ENCODE measurements around the gene TMEM39B.
"Not testable (repeated sequence)": the region's sequence is repeated elsewhere in the genome, so short reads cannot be mapped to it uniquely, and the experiment has no call there.

Gene TMEM39B

GRCh38 chr1:32071758-32072621 is 749 bp upstream of the TMEM39B start:
- no peak for DNase-seq

GRCh38 chr1:32073299-32074229 is 825 bp downstream of the TMEM39B start:
- no peak for DNase-seq

GRCh38 chr1:32074841-32075240 is 2.1 kb downstream of the TMEM39B start:
- DNase-seq, result no peak

GRCh38 chr1:32077451-32077850 is 4.7 kb downstream of the TMEM39B start:
- no peak for DNase-seq

- no peak for DNase-seq
Measured at GRCh38 chr1:32082022-32082421, 9.3 kb downstream of the TMEM39B start.

- DNase-seq, result not testable (repeated sequence)
Measured at GRCh38 chr1:32086381-32086780, 13.6 kb downstream of the TMEM39B start.

GRCh38 chr1:32091176-32091575 is 18.4 kb downstream of the TMEM39B start:
- DNase-seq, result no peak

GRCh38 chr1:32091591-32091990 is 18.9 kb downstream of the TMEM39B start:
- DNase-seq, result no peak

GRCh38 chr1:32094746-32095521 is 22.2 kb downstream of the TMEM39B start:
- no peak for DNase-seq

GRCh38 chr1:32099426-32099825 is 26.7 kb downstream of the TMEM39B start:
- DNase-seq, result no peak

- DNase-seq, result no peak
Measured at GRCh38 chr1:32100359-32100758, 27.6 kb downstream of the TMEM39B start.

GRCh38 chr1:32100807-32101708 is 28.3 kb downstream of the TMEM39B start:
- no peak for DNase-seq

- no peak for DNase-seq
Measured at GRCh38 chr1:32104127-32104526, 31.4 kb downstream of the TMEM39B start.

- no peak for DNase-seq
Measured at GRCh38 chr1:32105338-32105737, 32.6 kb downstream of the TMEM39B start.

- no peak for DNase-seq
Measured at GRCh38 chr1:32106663-32107275, 34.0 kb downstream of the TMEM39B start.

GRCh38 chr1:32107742-32108661 is 35.3 kb downstream of the TMEM39B start, which contains the start of gene KPNA6:
KPNA6 (plus strand) TSS chr1:32108056; CDS start chr1:32108131, 75 bp downstream.
- peak; percentile 84 for DNase-seq

GRCh38 chr1:32111040-32111623 is 38.4 kb downstream of the TMEM39B start:
- no peak for DNase-seq

- DNase-seq, result no peak
Measured at GRCh38 chr1:32111789-32112188, 39.0 kb downstream of the TMEM39B start.

GRCh38 chr1:32112806-32113375 is 40.2 kb downstream of the TMEM39B start:
- no peak for DNase-seq

Measured in activated T-cell treated with anti-CD3 and anti-CD28 coated beads for 4 hours (primary cell).